ENCODE data around the gene MATN4. TPM values are rescaled to one million over a fixed set of nuclear protein-coding genes. Genes with fewer than 3 reads are reported as not detected.

MATN4 gene
- total and polyA plus RNA-seq, 2 of the 13 experiments (the other 11 are each of a cell fraction or from before 2014, with no cell fraction given), result not detected

DNA sequence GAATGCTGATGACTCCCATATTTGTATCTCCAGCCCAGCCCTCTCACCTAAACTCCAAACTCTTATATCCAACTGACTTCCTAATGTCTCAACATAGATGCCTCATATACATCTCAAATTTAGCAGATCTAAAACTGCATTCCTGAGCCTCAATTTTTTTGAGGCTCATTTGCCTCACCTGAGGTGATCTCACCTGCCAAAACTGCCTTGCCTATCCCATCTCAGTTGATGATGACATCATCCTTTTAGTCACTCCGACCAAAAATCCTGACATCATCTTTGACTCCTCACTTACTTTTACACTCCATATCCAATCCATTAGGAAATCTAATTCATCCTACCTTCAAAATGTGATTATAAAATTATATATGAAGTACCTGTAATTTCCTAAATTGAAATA lies 28.1 kb downstream of the MATN4 start (continued):
- TF ChIP-seq, protein P1, sequence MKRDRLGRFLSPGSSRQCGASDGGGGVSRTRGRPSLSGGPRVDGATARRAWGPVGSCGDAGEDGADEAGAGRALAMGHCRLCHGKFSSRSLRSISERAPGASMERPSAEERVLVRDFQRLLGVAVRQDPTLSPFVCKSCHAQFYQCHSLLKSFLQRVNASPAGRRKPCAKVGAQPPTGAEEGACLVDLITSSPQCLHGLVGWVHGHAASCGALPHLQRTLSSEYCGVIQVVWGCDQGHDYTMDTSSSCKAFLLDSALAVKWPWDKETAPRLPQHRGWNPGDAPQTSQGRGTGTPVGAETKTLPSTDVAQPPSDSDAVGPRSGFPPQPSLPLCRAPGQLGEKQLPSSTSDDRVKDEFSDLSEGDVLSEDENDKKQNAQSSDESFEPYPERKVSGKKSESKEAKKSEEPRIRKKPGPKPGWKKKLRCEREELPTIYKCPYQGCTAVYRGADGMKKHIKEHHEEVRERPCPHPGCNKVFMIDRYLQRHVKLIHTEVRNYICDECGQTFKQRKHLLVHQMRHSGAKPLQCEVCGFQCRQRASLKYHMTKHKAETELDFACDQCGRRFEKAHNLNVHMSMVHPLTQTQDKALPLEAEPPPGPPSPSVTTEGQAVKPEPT (CRISPR knock-in tag; IDR thresholded peaks at IDR 0.05; ENCODE audit: low read depth), result no peak
- TF ChIP-seq ZFP82 (CRISPR knock-in tag; IDR thresholded peaks at IDR 0.05; ENCODE audit: borderline replicate concordance), result no peak

DNA sequence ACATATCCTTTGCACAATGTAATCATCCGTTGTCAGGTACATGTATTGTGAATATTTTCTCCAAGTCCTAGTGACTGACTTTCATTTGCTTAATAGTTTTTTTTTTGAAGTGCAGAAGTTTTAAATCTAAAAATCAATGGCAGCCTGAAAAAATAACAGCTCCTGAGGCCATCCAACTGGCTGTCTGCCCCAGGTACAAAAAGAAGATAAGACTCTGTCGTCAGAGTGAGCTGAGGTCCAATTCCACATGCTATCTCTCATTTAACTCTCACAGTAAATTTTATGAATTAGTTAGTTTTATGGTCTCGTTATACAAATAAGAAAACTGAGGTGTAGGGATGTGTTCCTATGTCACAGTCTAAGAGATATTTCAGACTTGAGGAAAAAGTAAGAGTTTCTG lies 32.8 kb downstream of the MATN4 start:
- FAIRE-seq (no peak), DNase-seq (ENCODE audit: low spot score) (no peak), ATAC-seq (no peak)
- Histone ChIP-seq H3K36me3 (replicated peaks in 1 of 2; ENCODE audit: control insufficient read depth in 1 of 2, insufficient read depth in 2 of 2, low read length in 2 of 2) (no peaks in the 10 kb centered on the region), H3K9ac (ENCODE audit: insufficient read depth, low read depth, low read length) (no peak overlapping the region), H3K27ac (ENCODE audit: extremely low read length, insufficient read depth, low read length) (no peak overlapping the region), H3K4me2 (ENCODE audit: low read depth, low read length) (no peak overlapping the region), H2AFZ (ENCODE audit: low read length) (no peak overlapping the region), H3K79me2 (ENCODE audit: insufficient read depth, low read length) (no peaks in the 10 kb centered on the region), H3K27me3 (ENCODE audit: control insufficient read depth in 1 of 2, insufficient read depth in 2 of 2, low read length in 2 of 2) (peaks cover 0 to 18% of the 10 kb centered on the region in 2 experiments; a peak in 3 of 5 replicates), H3K9me3 (ENCODE audit: low read length) (no peaks in the 10 kb centered on the region), H3K4me3 (replicated peaks in 1 of 3; ENCODE audit: insufficient read depth in 1 of 3, low read depth in 2 of 3, low read length in 3 of 3) (no peak overlapping the region), H3K4me1 (ENCODE audit: insufficient read depth, low read length) (no peaks in the 10 kb centered on the region), H4K20me1 (ENCODE audit: insufficient read depth, low read length) (no peaks in the 10 kb centered on the region)
- POLR2A ChIA-PET, result no interaction called here
- TF ChIP-seq ZNF772 (CRISPR knock-in tag; IDR thresholded peaks at IDR 0.05), result no peak
- TF ChIP-seq SNAPC2 (CRISPR knock-in tag; IDR thresholded peaks at IDR 0.05), result no peak
- no peak for TF ChIP-seq NRL (CRISPR knock-in tag; IDR thresholded peaks at IDR 0.05; ENCODE audit: borderline replicate concordance)
- no peak for TF ChIP-seq ZNF720 (CRISPR knock-in tag; IDR thresholded peaks at IDR 0.05)
- no peak for TF ChIP-seq GFI1 (CRISPR knock-in tag; IDR thresholded peaks at IDR 0.05; ENCODE audit: borderline replicate concordance)
- no peak for TF ChIP-seq MED8 (CRISPR knock-in tag; IDR thresholded peaks at IDR 0.05; ENCODE audit: insufficient replicate concordance)
- TF ChIP-seq ZNF260 (CRISPR knock-in tag; IDR thresholded peaks at IDR 0.05; ENCODE audit: borderline replicate concordance, low read depth), result no peak
- no peak for TF ChIP-seq SIN3A (IDR thresholded peaks at IDR 0.05; ENCODE audit: borderline replicate concordance, low read depth, low read length)
- TF ChIP-seq HCFC1 (IDR thresholded peaks at IDR 0.05; ENCODE audit: low read depth, low read length), result no peak
- no peak for TF ChIP-seq SAP130 (CRISPR knock-in tag; IDR thresholded peaks at IDR 0.05; ENCODE audit: low read depth)
- no peak for TF ChIP-seq HOXA9 (CRISPR knock-in tag; IDR thresholded peaks at IDR 0.05; ENCODE audit: borderline replicate concordance)
- no peak for TF ChIP-seq KMT2A (CRISPR knock-in tag; IDR thresholded peaks at IDR 0.05)
- TF ChIP-seq ZNF430 (CRISPR knock-in tag; IDR thresholded peaks at IDR 0.05), result no peak
- TF ChIP-seq, protein P2, sequence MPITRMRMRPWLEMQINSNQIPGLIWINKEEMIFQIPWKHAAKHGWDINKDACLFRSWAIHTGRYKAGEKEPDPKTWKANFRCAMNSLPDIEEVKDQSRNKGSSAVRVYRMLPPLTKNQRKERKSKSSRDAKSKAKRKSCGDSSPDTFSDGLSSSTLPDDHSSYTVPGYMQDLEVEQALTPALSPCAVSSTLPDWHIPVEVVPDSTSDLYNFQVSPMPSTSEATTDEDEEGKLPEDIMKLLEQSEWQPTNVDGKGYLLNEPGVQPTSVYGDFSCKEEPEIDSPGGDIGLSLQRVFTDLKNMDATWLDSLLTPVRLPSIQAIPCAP (CRISPR knock-in tag; IDR thresholded peaks at IDR 0.05; ENCODE audit: low read depth), result no peak
- no peak for TF ChIP-seq FOSL1 (CRISPR knock-in tag; IDR thresholded peaks at IDR 0.05; ENCODE audit: borderline replicate concordance)
- TF ChIP-seq SALL2 (CRISPR knock-in tag; IDR thresholded peaks at IDR 0.05), result no peak
- TF ChIP-seq TOPORS (CRISPR knock-in tag; IDR thresholded peaks at IDR 0.05), result no peak
- TF ChIP-seq WIZ (CRISPR knock-in tag; IDR thresholded peaks at IDR 0.05), result no peak
- no peak for TF ChIP-seq PAX8 (CRISPR knock-in tag; IDR thresholded peaks at IDR 0.05; ENCODE audit: borderline replicate concordance)
- TF ChIP-seq RELA (CRISPR knock-in tag; IDR thresholded peaks at IDR 0.05), result no peak
- 4% methylated on average over 3 of the region's 3 CpGs for WGBS (ENCODE audit: low lambda C conversion rate)
- in situ Hi-C loops (cut with HindIII; ENCODE audit: extremely low pct_ligation_motif_present, low pct_unique_long_range_greater_than_20kb), result no loop called here
- intact Hi-C loops (cut with micrococcal nuclease; ENCODE audit: unreplicated experiment), result no loop called here
- CTCF ChIA-PET (ENCODE audit: low intra/inter-chr PET ratio, low total read pairs), result no interaction called here
- BruUV-seq (replicated peaks), result no TSS peak
